ENCODE results near the gene SHB.

DNA sequence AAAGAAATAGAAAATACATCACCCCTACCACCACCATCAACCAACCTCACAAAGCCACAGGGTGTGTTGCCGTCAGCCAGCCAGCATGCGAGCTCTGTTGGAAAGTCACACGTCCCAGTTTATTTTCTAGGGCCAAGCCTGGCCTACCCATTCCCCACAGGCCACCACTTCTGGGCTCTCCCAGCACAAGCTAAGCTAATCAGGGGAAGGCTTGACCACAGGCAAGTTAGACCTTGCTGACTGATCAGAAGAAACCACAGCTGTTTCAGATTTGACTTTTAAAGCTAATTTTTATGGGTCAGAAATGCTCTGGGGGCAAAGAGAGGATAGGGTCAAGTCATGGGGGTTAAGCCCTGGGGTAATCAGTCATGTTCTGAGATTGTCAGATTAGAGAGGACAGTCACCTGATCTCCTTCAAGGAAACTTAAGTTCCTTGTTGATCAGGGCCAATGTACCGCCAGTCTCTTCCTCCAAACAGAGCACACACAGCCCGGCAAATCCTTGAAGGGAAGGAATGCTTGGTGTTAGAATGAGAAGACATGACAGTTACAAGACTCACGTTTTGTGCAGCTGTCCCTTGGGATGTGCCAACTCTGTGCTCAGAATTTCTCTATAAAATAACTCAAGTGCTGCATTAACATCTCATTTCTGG lies 7.6 kb downstream of the SHB start:
- TF ChIP-seq, protein P1, sequence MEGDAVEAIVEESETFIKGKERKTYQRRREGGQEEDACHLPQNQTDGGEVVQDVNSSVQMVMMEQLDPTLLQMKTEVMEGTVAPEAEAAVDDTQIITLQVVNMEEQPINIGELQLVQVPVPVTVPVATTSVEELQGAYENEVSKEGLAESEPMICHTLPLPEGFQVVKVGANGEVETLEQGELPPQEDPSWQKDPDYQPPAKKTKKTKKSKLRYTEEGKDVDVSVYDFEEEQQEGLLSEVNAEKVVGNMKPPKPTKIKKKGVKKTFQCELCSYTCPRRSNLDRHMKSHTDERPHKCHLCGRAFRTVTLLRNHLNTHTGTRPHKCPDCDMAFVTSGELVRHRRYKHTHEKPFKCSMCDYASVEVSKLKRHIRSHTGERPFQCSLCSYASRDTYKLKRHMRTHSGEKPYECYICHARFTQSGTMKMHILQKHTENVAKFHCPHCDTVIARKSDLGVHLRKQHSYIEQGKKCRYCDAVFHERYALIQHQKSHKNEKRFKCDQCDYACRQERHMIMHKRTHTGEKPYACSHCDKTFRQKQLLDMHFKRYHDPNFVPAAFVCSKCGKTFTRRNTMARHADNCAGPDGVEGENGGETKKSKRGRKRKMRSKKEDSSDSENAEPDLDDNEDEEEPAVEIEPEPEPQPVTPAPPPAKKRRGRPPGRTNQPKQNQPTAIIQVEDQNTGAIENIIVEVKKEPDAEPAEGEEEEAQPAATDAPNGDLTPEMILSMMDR (IDR thresholded peaks at IDR 0.05), result no peak
- TF ChIP-seq POLR2A (IDR thresholded peaks at IDR 0.05), result no peak

Measured in lower leg skin (tissue), 3 donors.